ENCODE data around the gene TESPA1. TPM values are rescaled to one million over a fixed set of nuclear protein-coding genes. Genes with fewer than 3 reads are reported as not detected.
A peak's percentile ranks its signal among the peaks of the same experiment; 100 is the strongest.
"Not testable (repeated sequence)": the region's sequence is repeated elsewhere in the genome, so short reads cannot be mapped to it uniquely, and the experiment has no call there.

The TESPA1 gene
- total RNA-seq, 1 donor from 2014 or later = 181 TPM

GRCh38 chr12:54993181-54993835 lies 8.7 kb upstream of the TESPA1 start:
- Mint-ChIP-seq H3K27me3 (ENCODE audit: insufficient read depth) (no peaks in the 10 kb centered on the region), H3K9me3 (no peaks in the 10 kb centered on the region), H3K4me1 (ENCODE audit: low read depth) (peaks cover 46% of the 10 kb centered on the region), H3K4me3 (no peak overlapping the region), H3K27ac (no peak overlapping the region), H3K36me3 (ENCODE audit: low read depth) (peaks cover 3% of the 10 kb centered on the region)
- intact Hi-C loops (cut with micrococcal nuclease) = loop anchor here (1.0 kb wide), 4 partner anchors 75 to 291 kb away; no protein-coding TSS in a partner anchor
- peak; percentile 41 for DNase-seq (ENCODE audit: low spot score)

GRCh38 chr12:54991991-54992375 lies 7.4 kb upstream of the TESPA1 start:
- DNase-seq (ENCODE audit: low spot score) = no peak

GRCh38 chr12:54991161-54991990 lies 6.8 kb upstream of the TESPA1 start:
- Mint-ChIP-seq H3K9me3 (no peaks in the 10 kb centered on the region), H3K4me1 (ENCODE audit: low read depth) (peaks cover 53% of the 10 kb centered on the region), H3K4me3 (peak overlapping the region; percentile 79), H3K36me3 (ENCODE audit: low read depth) (peaks cover 7% of the 10 kb centered on the region), H3K27me3 (ENCODE audit: insufficient read depth) (no peaks in the 10 kb centered on the region), H3K27ac (peak overlapping the region; percentile 93)
- peak; percentile 36 for DNase-seq (ENCODE audit: low spot score)
- intact Hi-C loops (cut with micrococcal nuclease) = loop anchor here (1.0 to 2.0 kb wide), 6 partner anchors 9 to 638 kb away; partner anchors contain the start of gene MUCL1

More at GRCh38 chr12:54991991-54992375, 7.4 kb upstream of the TESPA1 start:
- Mint-ChIP-seq H3K9me3 (no peaks in the 10 kb centered on the region), H3K27me3 (ENCODE audit: insufficient read depth) (no peaks in the 10 kb centered on the region), H3K27ac (peak overlapping the region; percentile 9), H3K4me1 (ENCODE audit: low read depth) (peaks cover 48% of the 10 kb centered on the region), H3K4me3 (peak overlapping the region; percentile 1), H3K36me3 (ENCODE audit: low read depth) (peaks cover 5% of the 10 kb centered on the region)
- intact Hi-C loops (cut with micrococcal nuclease) = loop anchor here (1.0 to 2.0 kb wide), 6 partner anchors 10 to 637 kb away; partner anchors contain the start of gene MUCL1

GRCh38 chr12:54989829-54990228 lies 5.3 kb upstream of the TESPA1 start:
- H3K36me3 Mint-ChIP-seq (ENCODE audit: low read depth) = peaks cover 7% of the 10 kb centered on the region
- H3K27me3 Mint-ChIP-seq (ENCODE audit: insufficient read depth) = no peaks in the 10 kb centered on the region
- H3K4me1 Mint-ChIP-seq (ENCODE audit: low read depth) = peaks cover 63% of the 10 kb centered on the region
- no peaks in the 10 kb centered on the region for H3K9me3 Mint-ChIP-seq
- intact Hi-C loops (cut with micrococcal nuclease) = loop anchor here (2.0 to 10.0 kb wide), 3 partner anchors 13 to 575 kb away; partner anchors contain the start of gene ITGA5
- H3K27ac Mint-ChIP-seq = peak overlapping the region; percentile 18
- no peak for DNase-seq (ENCODE audit: low spot score)
- H3K4me3 Mint-ChIP-seq = peak overlapping the region; percentile 44

- Mint-ChIP-seq H3K4me3 (no peak overlapping the region), H3K36me3 (ENCODE audit: low read depth) (peaks cover 13% of the 10 kb centered on the region), H3K27me3 (ENCODE audit: insufficient read depth) (no peaks in the 10 kb centered on the region), H3K4me1 (ENCODE audit: low read depth) (peaks cover 71% of the 10 kb centered on the region), H3K27ac (no peak overlapping the region), H3K9me3 (no peaks in the 10 kb centered on the region)
- intact Hi-C loops (cut with micrococcal nuclease) = loop anchor here (10.0 kb wide), 2 partner anchors 464 to 574 kb away; partner anchors contain the start of gene ITGA5
- DNase-seq (ENCODE audit: low spot score) = no peak
Measured at GRCh38 chr12:54988402-54989054, 4.0 kb upstream of the TESPA1 start.

- H3K9me3 Mint-ChIP-seq = no peaks in the 10 kb centered on the region
- no peak overlapping the region for H3K27ac Mint-ChIP-seq
- intact Hi-C loops (cut with micrococcal nuclease) = loop anchor here (10.0 kb wide), 2 partner anchors 463 to 573 kb away; partner anchors contain the start of gene ITGA5
- no peak overlapping the region for H3K4me3 Mint-ChIP-seq
- H3K36me3 Mint-ChIP-seq (ENCODE audit: low read depth) = peaks cover 21% of the 10 kb centered on the region
- H3K27me3 Mint-ChIP-seq (ENCODE audit: insufficient read depth) = no peaks in the 10 kb centered on the region
- no peak for DNase-seq (ENCODE audit: low spot score)
- H3K4me1 Mint-ChIP-seq (ENCODE audit: low read depth) = peaks cover 77% of the 10 kb centered on the region
Measured at GRCh38 chr12:54987611-54988231, 3.2 kb upstream of the TESPA1 start.

- H3K27me3 Mint-ChIP-seq (ENCODE audit: insufficient read depth); DNase-seq (ENCODE audit: low spot score); H3K9me3 Mint-ChIP-seq: not testable (repeated sequence)
- Mint-ChIP-seq H3K27ac (peak overlapping the region; percentile 14), H3K4me1 (ENCODE audit: low read depth) (peaks cover 79% of the 10 kb centered on the region), H3K36me3 (ENCODE audit: low read depth) (peaks cover 30% of the 10 kb centered on the region), H3K4me3 (peak overlapping the region; percentile 37)
- intact Hi-C loops (cut with micrococcal nuclease) = loop anchor here (10.0 kb wide), 2 partner anchors 462 to 572 kb away; partner anchors contain the start of gene ITGA5
Measured at GRCh38 chr12:54986773-54987172, 2.2 kb upstream of the TESPA1 start.

GRCh38 chr12:54983536-54984101 lies 943 bp downstream of the TESPA1 start:
- no peaks in the 10 kb centered on the region for H3K9me3 Mint-ChIP-seq
- peaks cover 56% of the 10 kb centered on the region for H3K36me3 Mint-ChIP-seq (ENCODE audit: low read depth)
- peak overlapping the region; percentile 90 for H3K27ac Mint-ChIP-seq
- peaks cover 82% of the 10 kb centered on the region for H3K4me1 Mint-ChIP-seq (ENCODE audit: low read depth)
- DNase-seq (ENCODE audit: low spot score) = no peak
- intact Hi-C loops (cut with micrococcal nuclease) = loop anchor here (1.0 to 10.0 kb wide), 9 partner anchors 27 to 1134 kb away; partner anchors contain the start of genes CBX5, HNRNPA1, ITGA5 and MUCL1
- no peaks in the 10 kb centered on the region for H3K27me3 Mint-ChIP-seq (ENCODE audit: insufficient read depth)
- H3K4me3 Mint-ChIP-seq = peak overlapping the region; percentile 90

GRCh38 chr12:54981796-54982195 lies 2.8 kb downstream of the TESPA1 start:
- Mint-ChIP-seq H3K27me3 (ENCODE audit: insufficient read depth) (no peaks in the 10 kb centered on the region), H3K36me3 (ENCODE audit: low read depth) (peaks cover 68% of the 10 kb centered on the region), H3K4me1 (ENCODE audit: low read depth) (peaks cover 93% of the 10 kb centered on the region), H3K27ac (peak overlapping the region; percentile 90), H3K4me3 (peak overlapping the region; percentile 90), H3K9me3 (no peaks in the 10 kb centered on the region)
- intact Hi-C loops (cut with micrococcal nuclease) = loop anchor here (1.0 to 10.0 kb wide), 8 partner anchors 10 to 1136 kb away; partner anchors contain the start of genes CBX5, HNRNPA1, ITGA5 and RPL41
- peak; percentile 22 for DNase-seq (ENCODE audit: low spot score)

- Mint-ChIP-seq H3K27me3 (ENCODE audit: insufficient read depth) (no peaks in the 10 kb centered on the region), H3K4me1 (ENCODE audit: low read depth) (peaks cover 95% of the 10 kb centered on the region), H3K9me3 (no peaks in the 10 kb centered on the region), H3K27ac (peak overlapping the region; percentile 90), H3K4me3 (peak overlapping the region; percentile 90), H3K36me3 (ENCODE audit: low read depth) (peaks cover 76% of the 10 kb centered on the region)
- no peak for DNase-seq (ENCODE audit: low spot score)
- intact Hi-C loops (cut with micrococcal nuclease) = loop anchor here (2.0 to 10.0 kb wide), 6 partner anchors 420 to 1137 kb away; partner anchors contain the start of genes CBX5, HNRNPA1, ITGA5 and RPL41
Measured at GRCh38 chr12:54980341-54980740, 4.2 kb downstream of the TESPA1 start.

- peaks cover 100% of the 10 kb centered on the region for H3K4me1 Mint-ChIP-seq (ENCODE audit: low read depth)
- no peaks in the 10 kb centered on the region for H3K9me3 Mint-ChIP-seq
- peak overlapping the region; percentile 90 for H3K4me3 Mint-ChIP-seq
- H3K27me3 Mint-ChIP-seq (ENCODE audit: insufficient read depth) = no peaks in the 10 kb centered on the region
- DNase-seq (ENCODE audit: low spot score) = no peak
- intact Hi-C loops (cut with micrococcal nuclease) = loop anchor here (1.0 to 2.0 kb wide), 3 partner anchors 10 to 19 kb away; no protein-coding TSS in a partner anchor
- H3K27ac Mint-ChIP-seq = peak overlapping the region; percentile 61
- peaks cover 86% of the 10 kb centered on the region for H3K36me3 Mint-ChIP-seq (ENCODE audit: low read depth)
Measured at GRCh38 chr12:54977857-54978256, 6.7 kb downstream of the TESPA1 start.

All from activated T-helper 1 cell treated with anti-CD3 and anti-CD28 coated beads, Interleukin-12 subunit alpha, Interleukin-12 subunit beta, Interleukin-2, Interleukin-4 antibody, amounts not matched to agents 30 ng/mL and 10 ng/mL and 1 ng/mL, durations not matched to agents 14 hours and 24 hours and 36 hours (primary cell).